Measurements from ENCODE around the gene TNFRSF1A.

- TF ChIP-seq CTCF (IDR thresholded peaks at IDR 0.05) (no peak), POLR2A (IDR thresholded peaks at IDR 0.05) (no peak)
Measured at GRCh38 chr12:6330192-6330591, 11.7 kb downstream of the TNFRSF1A start.

Measured in adrenal gland (tissue), 5 donors.